HG03025 (cell line): ENCODE data around the gene SAP25.
"Not testable (repeated sequence)": the region's sequence is repeated elsewhere in the genome, so short reads cannot be mapped to it uniquely, and the experiment has no call there.

Experiments used
- ATAC-seq: cut with Tn5 transposase; IDR thresholded peaks from one replicate; pipeline ENCODE4 v1.9.1; 2021; ENCODE audit warnings: mild to moderate bottlenecking, moderate library complexity; ENCODE audit not compliant: unreplicated experiment, low FRiP score

Gene SAP25

GRCh38 chr7:100577103-100577502, 3.4 kb upstream of the SAP25 start:
- no peak for ATAC-seq

GRCh38 chr7:100576384-100576993, 2.8 kb upstream of the SAP25 start:
- ATAC-seq, result no peak

DNA sequence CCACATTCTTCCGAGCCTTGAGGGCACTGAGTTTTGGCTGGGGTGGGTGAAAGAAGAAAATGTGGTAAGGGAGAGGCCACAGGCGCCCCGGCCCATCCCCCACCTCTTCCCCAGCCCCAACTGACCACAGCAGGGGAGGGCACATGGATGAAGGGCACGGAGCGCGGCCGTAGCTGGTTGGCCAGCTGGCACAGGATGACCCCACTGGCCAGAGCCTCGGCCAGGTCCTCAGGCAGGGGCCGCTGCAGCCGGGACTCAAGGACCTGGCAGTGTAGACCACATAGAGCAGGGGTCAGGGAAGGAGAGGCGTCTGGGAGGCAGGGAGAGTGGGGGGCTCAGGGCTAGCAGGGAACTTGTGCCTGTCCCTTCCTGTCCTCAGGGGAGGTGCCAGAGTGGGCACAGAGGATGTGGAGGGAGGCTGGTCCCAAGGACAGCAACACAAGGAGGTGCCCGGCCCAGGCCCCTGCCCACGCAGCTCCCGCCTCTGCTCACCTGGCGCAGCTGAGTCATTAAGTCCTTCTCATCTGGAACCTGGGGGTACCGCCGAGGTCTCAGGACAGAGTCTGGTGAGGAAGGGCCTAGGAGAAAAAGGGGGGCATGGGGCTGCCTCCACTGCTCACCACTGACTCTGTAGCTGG, 2.2 kb upstream of the SAP25 start:
- ATAC-seq, result no peak

DNA sequence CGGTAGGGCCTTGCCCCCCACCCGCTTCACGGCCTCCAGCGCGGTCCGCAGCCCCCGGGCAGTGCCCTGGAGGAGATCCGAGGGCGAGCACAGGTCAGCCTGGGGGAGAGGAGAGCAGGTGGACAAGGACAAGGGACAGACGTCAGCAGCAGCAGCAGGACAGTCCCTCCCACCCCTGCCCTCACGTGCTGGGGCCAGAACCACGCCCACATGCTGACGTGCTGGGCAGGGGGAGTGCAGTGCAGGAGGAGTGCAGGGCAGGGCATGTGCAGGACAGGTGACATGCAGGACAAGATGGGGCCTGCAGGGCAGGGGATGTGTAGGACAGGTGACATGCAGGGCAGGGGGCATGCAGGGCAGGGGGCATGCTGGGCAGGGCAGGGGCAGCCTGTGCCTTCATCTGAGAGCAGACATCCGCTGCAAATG, 1.5 kb upstream of the SAP25 start:
- no peak for ATAC-seq

DNA sequence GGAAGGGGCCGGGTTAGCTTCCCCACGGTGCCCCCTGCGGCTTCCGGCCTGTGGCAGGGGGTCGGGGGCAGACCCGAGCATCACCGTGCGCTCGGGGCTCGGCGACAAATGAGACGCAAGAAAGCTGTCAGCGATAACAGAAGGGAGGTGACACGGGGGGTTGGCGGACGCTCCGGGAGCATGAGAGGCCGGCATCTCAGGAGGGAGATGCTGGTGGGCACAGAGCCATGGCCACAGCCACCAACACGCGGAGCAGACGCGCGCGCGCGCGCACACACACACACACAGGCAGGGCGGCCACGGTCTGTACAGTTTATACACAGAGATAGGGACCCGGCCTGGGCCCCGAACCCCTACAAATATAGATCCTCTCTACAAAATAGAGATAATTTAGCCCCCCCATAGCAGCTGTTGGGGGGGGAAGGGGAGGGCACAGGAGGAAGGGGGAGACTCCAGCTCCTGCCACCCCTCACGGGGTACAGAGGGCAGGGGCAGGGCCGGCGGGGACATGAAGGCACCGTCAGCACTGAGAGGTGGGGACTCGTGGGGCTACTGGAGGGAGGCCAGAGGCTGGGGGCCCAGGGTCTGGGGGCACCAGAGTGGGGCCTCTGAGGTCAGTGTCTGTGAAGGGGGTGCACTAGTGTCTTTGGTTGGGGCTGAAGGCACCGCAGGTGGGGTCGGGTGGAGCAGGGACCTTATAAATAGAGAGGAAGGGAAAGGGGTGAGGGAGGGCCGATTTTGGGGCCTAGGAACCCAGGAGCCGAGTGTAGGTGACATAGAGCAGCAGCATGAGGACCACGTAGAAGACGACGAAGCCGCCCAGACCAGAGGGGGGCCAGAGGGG, 884 bp upstream of the SAP25 start:
- no peak for ATAC-seq

GRCh38 chr7:100572949-100573675, 588 bp downstream of the SAP25 start:
- ATAC-seq, result no peak

DNA sequence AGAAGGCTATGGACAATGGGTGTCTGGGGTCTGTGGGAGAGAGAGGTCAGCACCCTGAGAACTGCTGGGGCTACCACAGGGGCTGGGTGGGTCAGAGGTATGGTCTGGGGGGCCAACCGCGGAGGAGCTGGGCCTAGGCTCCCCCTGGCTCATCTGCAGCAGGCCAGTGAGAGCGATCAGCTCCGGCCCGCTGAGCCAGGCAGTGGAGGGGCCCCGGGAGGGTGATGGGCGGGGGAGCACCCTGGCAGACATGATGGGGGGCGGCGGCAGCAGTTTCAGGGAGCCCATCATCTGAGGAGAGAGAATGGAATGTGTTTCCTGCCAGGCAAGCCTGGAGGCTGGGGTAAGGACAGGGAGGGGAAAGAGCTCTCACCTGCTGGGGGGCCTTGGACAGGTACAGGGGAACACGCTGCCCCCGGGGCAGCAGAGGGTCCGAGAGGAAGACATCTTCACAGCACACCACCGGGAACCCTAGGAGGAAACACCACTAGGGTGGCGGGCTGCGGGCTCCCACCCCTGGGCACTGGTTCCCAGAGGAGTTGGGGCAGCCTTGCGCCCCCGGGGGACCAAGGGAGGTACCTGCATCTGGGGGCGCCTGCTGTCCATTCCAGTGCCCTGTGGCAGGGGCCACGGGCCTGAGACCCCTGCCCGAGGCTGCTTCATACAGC, 1.3 kb downstream of the SAP25 start:
- no peak for ATAC-seq

- no peak for ATAC-seq
Observed at GRCh38 chr7:100571829-100572116, 1.9 kb downstream of the SAP25 start.

- no peak for ATAC-seq
Observed at GRCh38 chr7:100570954-100571828, 2.5 kb downstream of the SAP25 start.

- no peak for ATAC-seq
Observed at GRCh38 chr7:100568896-100569844, 4.5 kb downstream of the SAP25 start.

- no peak for ATAC-seq
Observed at GRCh38 chr7:100568176-100568895, 5.4 kb downstream of the SAP25 start.

- no peak for ATAC-seq
Observed at GRCh38 chr7:100567751-100568175, 5.9 kb downstream of the SAP25 start.

DNA sequence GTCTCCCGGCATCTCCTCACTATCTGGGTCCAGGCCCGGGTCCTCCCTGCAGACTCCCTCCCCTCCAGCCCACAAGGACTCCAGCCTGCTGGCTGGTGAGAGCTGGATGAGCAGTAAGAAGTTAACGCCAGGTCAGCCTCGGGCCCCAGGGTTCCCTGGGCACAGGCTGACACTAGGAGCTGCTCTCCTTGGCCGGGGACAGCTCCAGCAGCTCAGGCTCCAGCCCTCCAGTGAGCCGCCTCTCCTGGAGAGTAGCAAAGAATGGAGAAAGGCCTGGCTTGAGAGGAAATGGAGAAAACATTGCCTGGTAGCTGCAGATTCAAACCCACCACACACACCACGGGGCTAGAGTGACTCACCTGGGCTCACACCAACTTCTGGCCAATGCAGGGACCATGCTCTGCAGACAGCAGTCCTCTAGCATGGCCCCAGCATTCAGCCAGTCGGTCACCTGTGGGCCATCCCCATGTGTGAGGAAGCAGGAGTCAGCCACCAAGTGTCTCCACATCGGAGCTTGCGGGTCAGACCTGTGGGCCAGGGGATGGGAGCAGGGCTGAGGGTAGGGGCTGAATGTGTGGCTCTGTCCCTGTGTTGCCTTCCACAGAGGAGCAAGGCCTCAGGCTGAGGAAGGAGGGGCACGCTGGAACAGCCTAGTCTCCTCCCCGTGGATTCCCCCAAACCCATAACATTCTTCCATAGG, 6.5 kb downstream of the SAP25 start:
- no peak for ATAC-seq

- no peak for ATAC-seq
Observed at GRCh38 chr7:100566018-100566531, 7.6 kb downstream of the SAP25 start.

DNA sequence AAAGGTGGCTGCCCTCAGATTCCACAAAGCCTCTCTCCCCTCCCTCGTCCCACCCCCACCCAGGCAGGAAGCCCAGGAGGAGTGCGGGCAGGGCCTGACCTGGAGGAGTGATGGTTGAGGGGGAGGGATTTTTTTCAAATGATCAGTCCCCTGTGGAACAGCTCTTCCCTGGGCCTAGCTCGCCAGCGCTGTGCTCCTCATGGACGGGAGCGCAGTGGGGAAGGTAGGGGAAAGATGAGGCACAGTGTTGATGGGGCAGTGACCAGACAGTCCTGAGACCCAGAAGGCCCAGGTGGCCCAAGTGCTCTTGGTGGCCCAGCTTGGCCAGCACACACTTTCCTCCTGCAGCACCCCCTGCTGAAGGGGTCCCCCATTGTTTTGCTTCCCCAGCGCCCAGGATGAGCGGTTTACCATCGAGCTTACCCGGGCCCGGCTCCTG, 8.5 kb downstream of the SAP25 start:
- no peak for ATAC-seq

DNA sequence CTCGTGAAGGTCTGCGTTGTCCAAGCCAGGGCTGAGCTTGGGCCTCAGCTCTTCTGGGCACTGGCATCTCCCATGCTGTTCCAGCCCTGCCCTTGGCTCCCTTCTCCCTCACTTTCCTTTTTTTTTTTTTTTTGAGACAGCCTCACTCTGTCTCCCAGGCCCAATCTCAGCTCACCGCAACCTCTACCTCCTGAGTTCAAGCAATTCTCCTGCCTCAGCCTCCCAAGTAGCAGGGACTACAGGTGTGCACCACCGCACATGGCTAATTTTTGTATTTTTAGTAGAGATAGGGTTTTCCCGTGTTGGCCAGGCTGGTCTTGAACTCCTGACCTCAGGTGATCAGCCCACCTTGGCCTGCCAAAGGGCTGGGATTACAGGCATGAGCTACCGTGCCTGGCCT, 9.3 kb downstream of the SAP25 start:
- not testable (repeated sequence) for ATAC-seq

- ATAC-seq, result no peak
Observed at GRCh38 chr7:100563809-100564400, 9.8 kb downstream of the SAP25 start.
